ENCODE data around the gene METRNL. TPM values are rescaled to one million over a fixed set of nuclear protein-coding genes. Genes with fewer than 3 reads are reported as not detected.
"Not testable (repeated sequence)": the region's sequence is repeated elsewhere in the genome, so short reads cannot be mapped to it uniquely, and the experiment has no call there.

The METRNL gene
- total RNA-seq, 1 donor from 2014 or later, result 47.1 TPM

- peak; percentile 8 for DNase-seq
- Mint-ChIP-seq H3K27ac (ENCODE audit: unreplicated experiment) (no peak overlapping the region), H3K36me3 (ENCODE audit: unreplicated experiment) (no peaks in the 10 kb centered on the region), H3K9me3 (ENCODE audit: unreplicated experiment) (peaks cover 2% of the 10 kb centered on the region), H3K4me1 (ENCODE audit: low read depth, unreplicated experiment) (no peaks in the 10 kb centered on the region), H3K27me3 (ENCODE audit: unreplicated experiment) (peaks cover 5% of the 10 kb centered on the region), H3K4me3 (ENCODE audit: unreplicated experiment) (no peak overlapping the region)
- no peak for TF ChIP-seq CTCF (IDR thresholded peaks at IDR 0.05; ENCODE audit: partially characterized antibody, unreplicated experiment)
Observed at GRCh38 chr17:83065660-83066542, 13.5 kb upstream of the METRNL start.

- not testable (repeated sequence) for H3K9me3 Mint-ChIP-seq (ENCODE audit: unreplicated experiment)
Observed at GRCh38 chr17:83066543-83066890, 12.9 kb upstream of the METRNL start.

GRCh38 chr17:83067071-83067717 lies 12.2 kb upstream of the METRNL start:
- no peak for TF ChIP-seq CTCF (IDR thresholded peaks at IDR 0.05; ENCODE audit: partially characterized antibody, unreplicated experiment)
- DNase-seq, result peak; percentile 6
- Mint-ChIP-seq H3K36me3 (ENCODE audit: unreplicated experiment) (no peaks in the 10 kb centered on the region), H3K27me3 (ENCODE audit: unreplicated experiment) (peaks cover 5% of the 10 kb centered on the region), H3K27ac (ENCODE audit: unreplicated experiment) (no peak overlapping the region), H3K4me1 (ENCODE audit: low read depth, unreplicated experiment) (peaks cover 5% of the 10 kb centered on the region), H3K4me3 (ENCODE audit: unreplicated experiment) (no peak overlapping the region), H3K9me3 (ENCODE audit: unreplicated experiment) (peaks cover 4% of the 10 kb centered on the region)

More at GRCh38 chr17:83066543-83066890, 12.9 kb upstream of the METRNL start:
- not testable (repeated sequence) for H3K4me3 Mint-ChIP-seq (ENCODE audit: unreplicated experiment); H3K27ac Mint-ChIP-seq (ENCODE audit: unreplicated experiment); H3K4me1 Mint-ChIP-seq (ENCODE audit: low read depth, unreplicated experiment); DNase-seq; H3K27me3 Mint-ChIP-seq (ENCODE audit: unreplicated experiment); H3K36me3 Mint-ChIP-seq (ENCODE audit: unreplicated experiment)

- TF ChIP-seq CTCF (IDR thresholded peaks at IDR 0.05; ENCODE audit: partially characterized antibody, unreplicated experiment), result no peak
- H3K27ac Mint-ChIP-seq (ENCODE audit: unreplicated experiment), result no peak overlapping the region
- peaks cover 5% of the 10 kb centered on the region for H3K4me1 Mint-ChIP-seq (ENCODE audit: low read depth, unreplicated experiment)
- H3K4me3 Mint-ChIP-seq (ENCODE audit: unreplicated experiment), result no peak overlapping the region
- no peaks in the 10 kb centered on the region for H3K36me3 Mint-ChIP-seq (ENCODE audit: unreplicated experiment)
- H3K9me3 Mint-ChIP-seq (ENCODE audit: unreplicated experiment), result peaks cover 4% of the 10 kb centered on the region
- peaks cover 5% of the 10 kb centered on the region for H3K27me3 Mint-ChIP-seq (ENCODE audit: unreplicated experiment)
- no peak for DNase-seq
Observed at GRCh38 chr17:83067718-83068261, 11.6 kb upstream of the METRNL start.

GRCh38 chr17:83068641-83069570 lies 10.5 kb upstream of the METRNL start:
- peak; percentile 52 for DNase-seq
- Mint-ChIP-seq H3K27me3 (ENCODE audit: unreplicated experiment) (peaks cover 5% of the 10 kb centered on the region), H3K27ac (ENCODE audit: unreplicated experiment) (peak overlapping the region; percentile 33), H3K4me3 (ENCODE audit: unreplicated experiment) (no peak overlapping the region), H3K9me3 (ENCODE audit: unreplicated experiment) (peaks cover 4% of the 10 kb centered on the region), H3K4me1 (ENCODE audit: low read depth, unreplicated experiment) (peaks cover 5% of the 10 kb centered on the region), H3K36me3 (ENCODE audit: unreplicated experiment) (no peaks in the 10 kb centered on the region)
- TF ChIP-seq CTCF (IDR thresholded peaks at IDR 0.05; ENCODE audit: partially characterized antibody, unreplicated experiment), result no peak

All from glutamatergic neuron (in vitro differentiated cells).